GM19328 (cell line): Measurements from ENCODE around the gene DGKG.

Experiments
- ATAC-seq: cut with Tn5 transposase; IDR thresholded peaks from one replicate; pipeline ENCODE4 v1.9.1; 2021; ENCODE audit warnings: mild to moderate bottlenecking, moderate library complexity; ENCODE audit not compliant: unreplicated experiment

Gene DGKG

GRCh38 chr3:186118692-186119091 lies 243.3 kb downstream of the DGKG start:
- no peak for ATAC-seq

- ATAC-seq = no peak
These were observed 244.4 kb downstream of the DGKG start for GRCh38 chr3:186117521-186118134.

- ATAC-seq = no peak
These were observed 246.6 kb downstream of the DGKG start for GRCh38 chr3:186115239-186115996.

GRCh38 chr3:186110975-186111974 lies 250.8 kb downstream of the DGKG start:
- ATAC-seq = no peak

GRCh38 chr3:186109897-186110803 lies 251.9 kb downstream of the DGKG start:
- no peak for ATAC-seq

- ATAC-seq = peak; percentile 95
These were observed 252.8 kb downstream of the DGKG start, which contains the start of gene ETV5 for GRCh38 chr3:186108941-186109865. ETV5 (minus strand) TSS chr3:186109089; CDS start chr3:186105868, 3,221 bp downstream.

GRCh38 chr3:186108106-186108940 lies 253.7 kb downstream of the DGKG start:
- no peak for ATAC-seq

- ATAC-seq = no peak
These were observed 254.6 kb downstream of the DGKG start for GRCh38 chr3:186107215-186108105.

- ATAC-seq = no peak
These were observed 256.5 kb downstream of the DGKG start for GRCh38 chr3:186105543-186105942.

- ATAC-seq = no peak
These were observed 259.3 kb downstream of the DGKG start for GRCh38 chr3:186102687-186103086.

GRCh38 chr3:186100398-186100797 lies 261.6 kb downstream of the DGKG start:
- no peak for ATAC-seq

- ATAC-seq = no peak
These were observed 262.9 kb downstream of the DGKG start for GRCh38 chr3:186099178-186099577.

GRCh38 chr3:186098740-186099139 lies 263.3 kb downstream of the DGKG start:
- ATAC-seq = no peak

- ATAC-seq = no peak
These were observed 264.2 kb downstream of the DGKG start for GRCh38 chr3:186097663-186098451.

GRCh38 chr3:186097317-186097662 lies 264.7 kb downstream of the DGKG start:
- ATAC-seq = no peak
